HG03280 (cell line): Measurements from ENCODE around the gene TRAF2.
A peak's percentile ranks its signal among the peaks of the same experiment; 100 is the strongest.

Experiments
- ATAC-seq: cut with Tn5 transposase; IDR thresholded peaks from one replicate; pipeline ENCODE4 v1.9.1; 2021; ENCODE audit warnings: mild to moderate bottlenecking, moderate library complexity; ENCODE audit not compliant: unreplicated experiment

The TRAF2 gene

GRCh38 chr9:136846376-136847087, 39.8 kb upstream of the TRAF2 start:
- no peak for ATAC-seq

- no peak for ATAC-seq
These were observed 39.1 kb upstream of the TRAF2 start for GRCh38 chr9:136847088-136847825.

GRCh38 chr9:136847826-136848392, 38.4 kb upstream of the TRAF2 start:
- ATAC-seq, result peak; percentile 24

GRCh38 chr9:136848393-136849037, 37.8 kb upstream of the TRAF2 start:
- no peak for ATAC-seq

GRCh38 chr9:136849038-136849959, 37.0 kb upstream of the TRAF2 start, which contains the start of gene PHPT1:
PHPT1 (plus strand) TSS chr9:136849409; CDS start chr9:136849431, 22 bp downstream.
- ATAC-seq, result peak; percentile 82

DNA sequence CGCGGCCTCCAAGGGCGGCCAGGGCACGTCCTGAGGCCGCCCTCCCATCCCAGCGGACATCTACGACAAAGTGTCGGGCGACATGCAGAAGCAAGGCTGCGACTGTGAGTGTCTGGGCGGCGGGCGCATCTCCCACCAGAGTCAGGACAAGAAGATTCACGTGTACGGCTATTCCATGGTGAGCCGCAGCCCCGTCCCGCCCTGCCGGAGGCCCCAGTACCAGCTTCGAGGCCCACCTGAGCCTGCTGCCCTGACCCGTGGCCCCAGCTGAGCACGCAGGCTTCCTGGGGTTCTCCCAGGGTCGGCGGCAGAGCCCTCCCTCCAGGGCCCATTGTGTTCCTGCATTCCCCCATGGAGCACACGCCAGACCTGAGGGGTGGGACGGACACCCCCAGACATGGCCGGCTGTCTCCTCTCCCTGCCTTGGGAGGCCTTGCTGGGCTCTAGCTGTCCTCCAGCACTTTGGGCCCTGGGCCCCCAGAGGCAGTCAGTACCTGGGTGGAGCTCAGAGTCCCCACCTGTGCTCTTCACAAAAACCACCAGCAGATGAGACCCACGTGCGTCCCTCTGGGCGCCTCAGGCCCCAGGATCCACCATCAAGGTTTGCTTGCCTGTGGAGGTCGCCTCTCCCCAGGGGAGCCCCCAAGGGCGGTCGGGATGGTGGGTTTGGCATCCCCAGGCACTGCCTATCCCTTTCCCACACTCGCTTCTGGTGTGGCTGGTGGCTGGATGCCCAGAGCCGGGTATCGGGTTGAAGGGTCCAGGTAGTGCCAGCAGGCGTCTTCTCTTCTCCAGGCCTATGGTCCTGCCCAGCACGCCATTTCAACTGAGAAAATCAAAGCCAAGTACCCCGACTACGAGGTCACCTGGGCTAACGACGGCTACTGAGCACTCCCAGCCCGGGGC, 36.1 kb upstream of the TRAF2 start:
- no peak for ATAC-seq

- no peak for ATAC-seq
These were observed 35.2 kb upstream of the TRAF2 start for GRCh38 chr9:136850866-136851775.

- ATAC-seq, result no peak
These were observed 34.2 kb upstream of the TRAF2 start, which contains the start of gene MAMDC4 for GRCh38 chr9:136851941-136852663. MAMDC4 (plus strand) TSS chr9:136852346; CDS start chr9:136852417, 71 bp downstream.

- ATAC-seq, result no peak
These were observed 33.4 kb upstream of the TRAF2 start for GRCh38 chr9:136852664-136853595.

GRCh38 chr9:136853596-136854112, 32.7 kb upstream of the TRAF2 start:
- no peak for ATAC-seq

- no peak for ATAC-seq
These were observed 32.0 kb upstream of the TRAF2 start for GRCh38 chr9:136854113-136854841.

GRCh38 chr9:136854842-136855460, 31.4 kb upstream of the TRAF2 start:
- ATAC-seq, result no peak

DNA sequence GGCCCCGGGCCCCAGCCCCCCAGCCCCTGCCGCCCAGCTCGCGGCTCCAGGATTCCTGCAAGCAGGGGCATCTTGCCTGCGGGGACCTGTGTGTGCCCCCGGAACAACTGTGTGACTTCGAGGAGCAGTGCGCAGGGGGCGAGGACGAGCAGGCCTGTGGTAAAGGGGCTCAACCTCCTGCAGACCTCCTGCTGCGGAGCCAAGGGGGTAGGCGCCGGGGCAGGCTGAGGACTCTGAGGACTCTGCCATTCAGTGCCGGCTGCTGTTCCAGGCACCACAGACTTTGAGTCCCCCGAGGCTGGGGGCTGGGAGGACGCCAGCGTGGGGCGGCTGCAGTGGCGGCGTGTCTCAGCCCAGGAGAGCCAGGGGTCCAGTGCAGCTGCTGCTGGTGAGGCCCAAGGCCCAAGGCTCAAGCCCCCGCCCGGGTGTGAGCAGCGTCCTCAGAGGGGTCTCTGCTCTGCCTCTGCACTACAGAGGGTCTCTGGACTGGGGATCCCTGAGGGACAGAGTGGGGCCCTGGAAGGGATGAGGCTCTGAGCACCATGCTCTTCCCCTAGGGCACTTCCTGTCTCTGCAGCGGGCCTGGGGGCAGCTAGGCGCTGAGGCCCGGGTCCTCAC, 30.7 kb upstream of the TRAF2 start:
- no peak for ATAC-seq

GRCh38 chr9:136856079-136856476, 30.2 kb upstream of the TRAF2 start:
- no peak for ATAC-seq
